HCT116 (cell line): Measurements from ENCODE around the gene PLA2G2F. TPM values are rescaled to one million over a fixed set of nuclear protein-coding genes. Genes with fewer than 3 reads are reported as not detected.

Experiments
- ATAC-seq: fragments of 200-7000 bp; cut with Tn5 transposase; 2 replicates; pipeline ENCODE4 v1.9.1; 2020; ENCODE audit warnings: mild to moderate bottlenecking, moderate library complexity
- BruUV-seq: library from RNA; stranded (reverse); fragments of 400-500 nt; replicated peaks from 2 replicates; lab custom pipeline; 2021; lab: Mats Ljungman, UMichigan
- CTCF ChIA-PET: fragments of 300-600 bp; sonication (Branson Sonifier 250); formaldehyde crosslinking; loops from one replicate; lab custom pipeline; 2021; ENCODE audit warnings: antibody characterized with exemption; lab: Charles Lee
- POLR2A ChIA-PET: fragments of 300-600, 350-600 bp; sonication (Branson Sonifier 250); formaldehyde crosslinking; loops from one replicate; lab custom pipeline; 2021; ENCODE audit warnings: antibody characterized with exemption; lab: Charles Lee
- RAD21 ChIA-PET, 2 experiments: fragments of 300-600 bp; sonication (Branson Sonifier 250); formaldehyde crosslinking; loops; one replicate each; lab custom pipeline; 2023; ENCODE audit warnings: low total read pairs in 2 of 2; ENCODE audit not compliant: uncharacterized antibody in 2 of 2, unreplicated experiment in 2 of 2, low non-redundant PET in 1 of 2; lab: Charles Lee
- DNase-seq: peaks from one replicate; pipeline ENCODE4 v3.0.0-alpha.2; 2010; ENCODE audit warnings: low read depth, low spot score
- H2AFZ ChIP-seq: fragments of 200-600 bp; shearing (Covaris generic), sonication (generic); 2 replicates; pipeline ENCODE4 v1.6.1; 2017; ENCODE audit warnings: low read depth, mixed run types, mixed read lengths, antibody characterized with exemption, low read length; ENCODE audit not compliant: poor library complexity, severe bottlenecking
- H3K27ac ChIP-seq: 2 replicates; pipeline ENCODE4 v1.5.1; 2012; ENCODE audit warnings: low read depth, low read length
- H3K27me3 ChIP-seq: fragments of 200-600 bp; sonication (generic); 2 replicates; pipeline ENCODE4 v1.6.1; 2016; ENCODE audit warnings: mixed run types, low read length, mixed read lengths; ENCODE audit not compliant: insufficient read depth
- H3K36me3 ChIP-seq, 2 experiments: fragments of 200-500 bp in 1 of 2; fragments of 200-600 bp in 1 of 2; sonication (Bioruptor generic) in 1 of 2; sonication (generic) in 1 of 2; 2 replicates each; pipeline versions ENCODE4 v1.5.1 to v1.6.1; 2014 to 2016; ENCODE audit warnings: low read length in 2 of 2, inconsistent platforms in 1 of 2, mixed read lengths in 1 of 2, mixed run types in 1 of 2; ENCODE audit not compliant: insufficient read depth in 2 of 2, control insufficient read depth in 1 of 2
- H3K4me1 ChIP-seq, 2 experiments: fragments of 200-600 bp in 1 of 2; sonication (generic) in 1 of 2; 2 replicates each; pipeline versions ENCODE4 v1.5.1 to v1.6.1; 2012 to 2017; ENCODE audit warnings: low read length in 2 of 2, inconsistent platforms in 1 of 2, mild to moderate bottlenecking in 1 of 2, mixed read lengths in 1 of 2, mixed run types in 1 of 2, moderate library complexity in 1 of 2; ENCODE audit not compliant: insufficient read depth in 2 of 2, control insufficient read depth in 1 of 2
- H3K4me2 ChIP-seq: fragments of 200-600 bp; sonication (generic); 2 replicates; pipeline ENCODE4 v1.6.1; 2017; ENCODE audit warnings: mixed run types, low read length, mixed read lengths
- H3K4me3 ChIP-seq, 2 experiments: fragments of 200-600 bp in 1 of 2; sonication (generic) in 1 of 2; replicated peaks in 1 of 2; 2 replicates each; pipeline ENCODE4 v1.5.1; 2011 to 2016; ENCODE audit warnings: low read length in 2 of 2, control low read depth in 1 of 2, low read depth in 1 of 2, mild to moderate bottlenecking in 1 of 2, mixed read lengths in 1 of 2, mixed run types in 1 of 2
- H3K79me2 ChIP-seq: fragments of 200-600 bp; sonication (generic); 2 replicates; pipeline ENCODE4 v1.6.1; 2017; ENCODE audit warnings: mild to moderate bottlenecking, mixed run types, low read length, moderate library complexity, mixed read lengths; ENCODE audit not compliant: insufficient read depth
- H3K9ac ChIP-seq: fragments of 200-600 bp; sonication (generic); 2 replicates; pipeline ENCODE4 v1.6.1; 2016; ENCODE audit warnings: low read length, mixed read lengths
- H3K9me2 ChIP-seq: fragments of 200-600 bp; sonication (generic), shearing (Covaris generic); 2 replicates; pipeline ENCODE4 v1.6.1; 2017; ENCODE audit warnings: mixed run types, mild to moderate bottlenecking, moderate library complexity; ENCODE audit not compliant: insufficient read depth
- H3K9me3 ChIP-seq, 2 experiments: fragments of 200-500 bp in 1 of 2; fragments of 200-600 bp in 1 of 2; sonication (Bioruptor generic) in 1 of 2; sonication (generic) in 1 of 2; 2 replicates each; pipeline ENCODE4 v1.6.1; 2014 to 2017; ENCODE audit warnings: low read length in 2 of 2, mixed read lengths in 2 of 2, inconsistent platforms in 1 of 2, low read depth in 1 of 2, mild to moderate bottlenecking in 1 of 2, mixed run types in 1 of 2, moderate library complexity in 1 of 2; ENCODE audit not compliant: control insufficient read depth in 1 of 2, insufficient read depth in 1 of 2
- H4K20me1 ChIP-seq: fragments of 200-600 bp; sonication (generic), shearing (Covaris generic); 2 replicates; pipeline ENCODE4 v1.6.1; 2017; ENCODE audit warnings: mixed run types, mild to moderate bottlenecking, moderate library complexity; ENCODE audit not compliant: insufficient read depth
- ATF3 ChIP-seq: IDR thresholded peaks from 2 replicates; pipeline ENCODE4 v1.6.1; 2012
- EGR1 ChIP-seq: IDR thresholded peaks from 2 replicates; pipeline ENCODE4 v1.6.1; 2012; ENCODE audit warnings: low read depth
- FOSL1 ChIP-seq: IDR thresholded peaks from 2 replicates; pipeline ENCODE4 v1.6.1; 2012; ENCODE audit warnings: low read depth
- SIN3A ChIP-seq: IDR thresholded peaks from 2 replicates; pipeline ENCODE4 v1.6.1; 2012; ENCODE audit warnings: low read depth
- SP1 ChIP-seq: IDR thresholded peaks from 2 replicates; pipeline ENCODE4 v1.6.1; 2012; ENCODE audit warnings: low read depth
- TCF7L2 ChIP-seq: IDR thresholded peaks from 2 replicates; pipeline ENCODE4 v1.7.0; 2011; ENCODE audit warnings: borderline replicate concordance, inconsistent platforms; ENCODE audit not compliant: insufficient read depth, insufficient read length; ENCODE audit errors: extremely low read depth
- YY1 ChIP-seq: IDR thresholded peaks from 2 replicates; pipeline ENCODE4 v1.6.1; 2011; ENCODE audit warnings: low read length, low read depth, moderate library complexity, mild to moderate bottlenecking; ENCODE audit not compliant: insufficient replicate concordance; ENCODE audit errors: extremely low read depth
- ZBTB33 ChIP-seq: IDR thresholded peaks from 2 replicates; pipeline ENCODE4 v1.6.1; 2011; ENCODE audit warnings: mild to moderate bottlenecking, low read length, moderate library complexity; ENCODE audit not compliant: insufficient replicate concordance; ENCODE audit errors: extremely low read depth
- intact Hi-C: fragments of 100-400 bp; cut with micrococcal nuclease; formaldehyde crosslinking; loops from 2 replicates; pipeline ENCODE4 v1.10.0; 2022
- total RNA-seq: library from RNA; stranded (reverse); gene quantifications from one replicate; pipeline ENCODE4 v1.2.1, GENCODE V29; 2021; ENCODE audit not compliant: unreplicated experiment

The PLA2G2F gene
- total RNA-seq, 1 experiment from 2014 or later: 0.12 TPM

- TF ChIP-seq ZBTB33 (no peak), ATF3 (no peak), YY1 (no peak), SIN3A (no peak)
These were observed 18.3 kb upstream of the PLA2G2F start (continued) for GRCh38 chr1:20120796-20121195.

- intact Hi-C loops: no loop called here
These were observed 15.2 kb upstream of the PLA2G2F start for GRCh38 chr1:20123722-20124455.

More at GRCh38 chr1:20123722-20124455, 15.2 kb upstream of the PLA2G2F start:
- Histone ChIP-seq H3K9ac (no peak overlapping the region), H3K27ac (no peak overlapping the region), H3K27me3 (no peaks in the 10 kb centered on the region), H3K4me1 (peaks cover 9 to 21% of the 10 kb centered on the region in 2 experiments), H3K4me3 (no peak overlapping the region), H3K9me3 (no peaks in the 10 kb centered on the region), H3K9me2 (no peaks in the 10 kb centered on the region), H3K79me2 (no peaks in the 10 kb centered on the region), H2AFZ (peak overlapping the region; percentile 60), H3K36me3 (no peaks in the 10 kb centered on the region), H4K20me1 (no peaks in the 10 kb centered on the region)
- ATAC-seq (peak; percentile 19; the same call in 1 of the 2 replicates), DNase-seq (no peak)
- POLR2A ChIA-PET: no interaction called here
- no TSS peak for BruUV-seq
- RAD21 ChIA-PET: interaction anchor here in 1 of 2 experiments (0.7 kb wide), 1 partner anchor 132 kb away, joined by 3 read pairs; no protein-coding TSS in a partner anchor
- CTCF ChIA-PET: interaction anchor here (1.4 kb wide), 1 partner anchor 22 kb away, joined by 3 read pairs; no protein-coding TSS in a partner anchor
- TF ChIP-seq SP1 (no peak), FOSL1 (no peak), EGR1 (no peak), YY1 (no peak), TCF7L2 (no peak)
- TF ChIP-seq, all 23 proteins: peak for 0
- H3K4me2 ChIP-seq: peak overlapping the region; percentile 48
